Measurements from ENCODE around the gene RNF11. TPM values are rescaled to one million over a fixed set of nuclear protein-coding genes. Genes with fewer than 3 reads are reported as not detected.
"Not testable (repeated sequence)": the region's sequence is repeated elsewhere in the genome, so short reads cannot be mapped to it uniquely, and the experiment has no call there.

Gene RNF11
- total RNA-seq, 2 experiments from 2014 or later: 91.3 to 97.4 TPM

DNA sequence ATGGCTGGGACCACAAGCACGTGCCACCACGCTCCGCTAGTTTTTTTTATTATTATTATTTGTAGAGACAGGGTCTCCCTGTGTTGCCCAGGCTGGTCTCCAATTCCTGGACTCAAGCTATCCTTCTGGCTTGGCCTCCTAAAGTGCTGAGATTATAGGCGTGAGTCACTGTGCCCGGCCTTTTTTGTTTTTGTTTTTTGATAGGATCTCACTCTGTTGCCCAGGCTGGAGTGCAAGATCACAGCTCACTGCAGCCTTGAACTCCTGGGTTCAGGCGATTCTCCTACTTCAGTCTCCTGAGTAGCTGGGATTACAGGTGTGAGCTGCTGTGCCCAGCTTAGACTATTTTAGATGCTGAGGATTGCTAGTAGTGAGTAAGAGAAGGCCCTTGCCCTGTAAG lies 11.8 kb upstream of the RNF11 start:
- TF ChIP-seq, protein P1, sequence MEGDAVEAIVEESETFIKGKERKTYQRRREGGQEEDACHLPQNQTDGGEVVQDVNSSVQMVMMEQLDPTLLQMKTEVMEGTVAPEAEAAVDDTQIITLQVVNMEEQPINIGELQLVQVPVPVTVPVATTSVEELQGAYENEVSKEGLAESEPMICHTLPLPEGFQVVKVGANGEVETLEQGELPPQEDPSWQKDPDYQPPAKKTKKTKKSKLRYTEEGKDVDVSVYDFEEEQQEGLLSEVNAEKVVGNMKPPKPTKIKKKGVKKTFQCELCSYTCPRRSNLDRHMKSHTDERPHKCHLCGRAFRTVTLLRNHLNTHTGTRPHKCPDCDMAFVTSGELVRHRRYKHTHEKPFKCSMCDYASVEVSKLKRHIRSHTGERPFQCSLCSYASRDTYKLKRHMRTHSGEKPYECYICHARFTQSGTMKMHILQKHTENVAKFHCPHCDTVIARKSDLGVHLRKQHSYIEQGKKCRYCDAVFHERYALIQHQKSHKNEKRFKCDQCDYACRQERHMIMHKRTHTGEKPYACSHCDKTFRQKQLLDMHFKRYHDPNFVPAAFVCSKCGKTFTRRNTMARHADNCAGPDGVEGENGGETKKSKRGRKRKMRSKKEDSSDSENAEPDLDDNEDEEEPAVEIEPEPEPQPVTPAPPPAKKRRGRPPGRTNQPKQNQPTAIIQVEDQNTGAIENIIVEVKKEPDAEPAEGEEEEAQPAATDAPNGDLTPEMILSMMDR (IDR thresholded peaks at IDR 0.05): no peak
- DNase-seq (no peak), ATAC-seq (ENCODE audit: poor library complexity) (no peak)
- H3K9me3 ChIP-seq (ENCODE audit: control insufficient read depth in 1 of 2, insufficient read depth in 1 of 2, low read length in 2 of 2): no peaks in the 10 kb centered on the region
- intact Hi-C loops (cut with DNase I, micrococcal nuclease): no loop called here
- no peaks in the 10 kb centered on the region for H3K4me1 ChIP-seq (ENCODE audit: insufficient read depth, low read length)
- POLR2A ChIA-PET: interaction anchor here (1.1 to 1.4 kb wide), 2 partner anchors 11 to 12 kb away, joined by 4 read pairs; partner anchors contain the start of gene RNF11
- Mint-ChIP-seq H3K9me3 (no peaks in the 10 kb centered on the region), H3K4me1 (ENCODE audit: low read depth) (no peaks in the 10 kb centered on the region), H3K36me3 (ENCODE audit: low read depth) (no peaks in the 10 kb centered on the region), H3K4me3 (no peak overlapping the region), H3K27ac (no peak overlapping the region), H3K27me3 (peaks cover 18% of the 10 kb centered on the region)
- H3K27ac ChIP-seq (ENCODE audit: low read depth in 1 of 2, low read length in 2 of 2): no peak overlapping the region
- H3K36me3 ChIP-seq (ENCODE audit: insufficient read depth, low read length): no peaks in the 10 kb centered on the region
- no peak overlapping the region for H3K4me3 ChIP-seq (ENCODE audit: low read length)
- no peaks in the 10 kb centered on the region for H3K27me3 ChIP-seq (ENCODE audit: control insufficient read depth in 1 of 2, insufficient read depth in 2 of 2, low read length in 2 of 2)
- CTCF ChIA-PET: no interaction called here

DNA sequence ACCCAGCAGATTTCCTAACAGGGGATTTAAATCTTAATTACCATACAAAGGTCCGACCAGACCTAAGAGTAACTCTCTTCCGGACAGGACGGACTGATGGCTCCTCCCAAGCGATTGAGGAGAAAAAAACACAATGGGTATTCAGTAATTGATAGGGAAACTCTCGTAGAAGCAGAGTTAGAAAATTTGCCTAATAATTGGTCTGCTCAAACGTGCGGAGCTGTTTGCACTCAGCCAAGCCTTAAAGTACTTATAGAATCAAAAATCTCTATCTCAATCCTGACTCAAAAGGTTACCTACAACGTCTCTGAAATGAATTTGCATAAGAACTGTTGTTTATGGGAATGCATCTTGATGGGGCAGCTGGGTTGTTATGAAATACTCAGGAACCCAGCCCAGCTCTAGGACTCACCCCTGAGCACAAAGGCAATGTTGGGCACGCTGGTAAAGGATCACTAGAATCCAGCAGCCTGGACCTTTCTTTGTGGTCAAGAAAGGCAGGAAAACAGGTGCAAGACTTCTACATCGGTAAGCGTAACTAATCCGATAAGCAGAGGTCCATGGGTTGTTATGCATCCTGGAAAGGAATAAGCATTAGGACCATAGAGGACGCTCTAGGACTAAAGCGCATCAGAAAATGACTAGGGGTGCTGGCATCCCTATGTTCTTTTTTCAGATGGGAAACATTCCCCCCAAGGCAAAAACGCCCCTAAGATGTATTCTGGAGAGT lies 8.7 kb upstream of the RNF11 start:
- POLR2A ChIA-PET; ATAC-seq (ENCODE audit: poor library complexity): not testable (repeated sequence)

DNA sequence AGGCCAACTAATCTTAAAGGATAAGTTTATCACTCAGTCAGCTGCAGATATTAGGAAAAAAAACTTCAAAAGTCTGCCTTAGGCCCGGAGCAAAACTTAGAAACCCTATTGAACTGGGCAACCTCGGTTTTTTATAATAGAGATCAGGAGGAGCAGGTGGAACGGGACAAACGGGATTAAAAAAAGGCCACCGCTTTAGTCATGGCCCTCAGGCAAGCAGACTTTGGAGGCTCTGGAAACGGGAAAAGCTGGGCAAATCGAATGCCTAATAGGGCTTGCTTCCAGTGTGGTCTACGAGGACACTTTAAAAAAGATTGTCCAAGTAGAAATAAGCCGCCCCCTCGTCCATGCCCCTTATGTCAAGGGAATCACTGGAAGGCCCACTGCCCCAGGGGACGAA lies 7.6 kb upstream of the RNF11 start:
- H3K27ac Mint-ChIP-seq; DNase-seq; ATAC-seq (ENCODE audit: poor library complexity); H3K27me3 ChIP-seq (ENCODE audit: control insufficient read depth in 1 of 2, insufficient read depth in 2 of 2, low read length in 2 of 2); intact Hi-C loops (cut with DNase I, micrococcal nuclease); H3K27ac ChIP-seq (ENCODE audit: low read depth in 1 of 2, low read length in 2 of 2); CTCF ChIA-PET; H3K4me1 Mint-ChIP-seq (ENCODE audit: low read depth); H3K4me1 ChIP-seq (ENCODE audit: insufficient read depth, low read length); H3K36me3 Mint-ChIP-seq (ENCODE audit: low read depth); H3K4me3 ChIP-seq (ENCODE audit: low read length); H3K36me3 ChIP-seq (ENCODE audit: insufficient read depth, low read length); H3K4me3 Mint-ChIP-seq; POLR2A ChIA-PET; H3K9me3 Mint-ChIP-seq; H3K9me3 ChIP-seq (ENCODE audit: control insufficient read depth in 1 of 2, insufficient read depth in 1 of 2, low read length in 2 of 2): not testable (repeated sequence)
- peaks cover 14% of the 10 kb centered on the region for H3K27me3 Mint-ChIP-seq

More for the DNA sequence above, 8.7 kb upstream of the RNF11 start:
- H3K4me1 Mint-ChIP-seq (ENCODE audit: low read depth); H3K9me3 ChIP-seq (ENCODE audit: control insufficient read depth in 1 of 2, insufficient read depth in 1 of 2, low read length in 2 of 2); intact Hi-C loops (cut with DNase I, micrococcal nuclease); H3K27me3 ChIP-seq (ENCODE audit: control insufficient read depth in 1 of 2, insufficient read depth in 2 of 2, low read length in 2 of 2); H3K36me3 ChIP-seq (ENCODE audit: insufficient read depth, low read length); H3K4me3 ChIP-seq (ENCODE audit: low read length); H3K27ac Mint-ChIP-seq; H3K27ac ChIP-seq (ENCODE audit: low read depth in 1 of 2, low read length in 2 of 2); CTCF ChIA-PET; H3K9me3 Mint-ChIP-seq; DNase-seq; H3K36me3 Mint-ChIP-seq (ENCODE audit: low read depth); H3K4me1 ChIP-seq (ENCODE audit: insufficient read depth, low read length); H3K4me3 Mint-ChIP-seq: not testable (repeated sequence)
- peaks cover 14% of the 10 kb centered on the region for H3K27me3 Mint-ChIP-seq

DNA sequence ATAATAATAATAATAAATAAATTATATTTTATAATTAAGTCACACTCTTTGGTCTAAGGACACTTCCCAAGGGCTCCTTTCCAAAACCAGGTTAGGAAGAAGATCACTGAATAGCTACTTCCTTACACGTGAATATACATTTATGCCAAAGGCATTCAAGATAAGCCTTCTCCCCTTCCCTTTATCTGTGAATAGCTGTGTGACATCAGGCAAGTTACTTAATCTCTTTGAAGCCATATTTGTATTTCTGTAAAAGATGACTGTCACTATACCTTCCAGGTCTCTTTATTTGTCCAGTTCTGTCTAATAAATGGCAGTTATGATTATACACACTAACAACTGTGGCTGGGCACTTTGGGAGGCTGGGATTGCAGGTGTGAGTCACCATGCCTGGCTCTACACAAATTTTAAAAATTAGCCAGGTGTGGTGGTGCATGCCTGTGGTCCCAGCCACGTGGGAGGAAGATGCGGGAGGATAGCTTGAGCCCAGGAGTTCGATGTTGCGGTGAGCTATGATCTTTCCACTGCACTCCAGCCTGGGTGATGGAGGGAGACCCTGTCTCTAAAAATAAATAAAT lies 5.5 kb upstream of the RNF11 start:
- Mint-ChIP-seq H3K4me3 (no peak overlapping the region), H3K36me3 (ENCODE audit: low read depth) (peaks cover 2% of the 10 kb centered on the region), H3K4me1 (ENCODE audit: low read depth) (peaks cover 10% of the 10 kb centered on the region), H3K27me3 (peaks cover 9% of the 10 kb centered on the region), H3K27ac (no peak overlapping the region), H3K9me3 (no peaks in the 10 kb centered on the region)
- CTCF ChIA-PET: no interaction called here
- intact Hi-C loops (cut with DNase I, micrococcal nuclease): loop anchor here in 1 of 2 experiments (10.0 kb wide), 1 partner anchor 266 kb away; the partner anchor contains the start of gene FAF1
- ATAC-seq (ENCODE audit: poor library complexity) (no peak), DNase-seq (no peak)
- POLR2A ChIA-PET: no interaction called here
- no peak overlapping the region for H3K27ac ChIP-seq (ENCODE audit: low read depth in 1 of 2, low read length in 2 of 2)
- no peaks in the 10 kb centered on the region for H3K9me3 ChIP-seq (ENCODE audit: control insufficient read depth in 1 of 2, insufficient read depth in 1 of 2, low read length in 2 of 2)
- no peaks in the 10 kb centered on the region for H3K36me3 ChIP-seq (ENCODE audit: insufficient read depth, low read length)
- TF ChIP-seq, protein P1 (IDR thresholded peaks at IDR 0.05): no peak
- no peak overlapping the region for H3K4me3 ChIP-seq (ENCODE audit: low read length)
- peaks cover 14% of the 10 kb centered on the region for H3K4me1 ChIP-seq (ENCODE audit: insufficient read depth, low read length)
- no peaks in the 10 kb centered on the region for H3K27me3 ChIP-seq (ENCODE audit: control insufficient read depth in 1 of 2, insufficient read depth in 2 of 2, low read length in 2 of 2)

All from CD4-positive, alpha-beta T cell (primary cell).